GM12864 (cell line): Measurements from ENCODE around the gene GPR39.

ENCODE experiments used
- DNase-seq: peaks from one replicate; pipeline ENCODE4 v3.0.0-alpha.2; 2011; ENCODE audit warnings: low read depth
- H3K4me3 ChIP-seq: 2 replicates; pipeline ENCODE4 v1.5.1; 2011; ENCODE audit warnings: mild to moderate bottlenecking, low read depth, low read length, control low read depth
- CTCF ChIP-seq: IDR thresholded peaks from 2 replicates; pipeline ENCODE4 v1.5.1; 2011; ENCODE audit warnings: low read depth, mild to moderate bottlenecking, moderate library complexity, low read length, control low read depth, inconsistent platforms; ENCODE audit errors: missing control alignments

Gene GPR39

GRCh38 chr2:132668189-132668823, 251.7 kb downstream of the GPR39 start:
- DNase-seq: no peak
- no peak for TF ChIP-seq CTCF
- no peak overlapping the region for H3K4me3 ChIP-seq

- no peak for DNase-seq
Measured at GRCh38 chr2:132668987-132669907, 252.6 kb downstream of the GPR39 start.

GRCh38 chr2:132669908-132670495, 253.4 kb downstream of the GPR39 start, which contains the start of gene LYPD1:
LYPD1 (minus strand) TSS chr2:132670205; CDS start chr2:132669932, 273 bp downstream.
- no peak for DNase-seq
- no peak for TF ChIP-seq CTCF
- no peak within 1 kb of the TSS for H3K4me3 ChIP-seq

More at GRCh38 chr2:132668987-132669907, 252.6 kb downstream of the GPR39 start:
- H3K4me3 ChIP-seq: no peak overlapping the region
- TF ChIP-seq CTCF: no peak

- no peak overlapping the region for H3K4me3 ChIP-seq
- DNase-seq: no peak
- TF ChIP-seq CTCF: no peak
Measured at GRCh38 chr2:132670496-132671150, 254.0 kb downstream of the GPR39 start.

- no peak for TF ChIP-seq CTCF
- no peak overlapping the region for H3K4me3 ChIP-seq
- no peak for DNase-seq
Measured at GRCh38 chr2:132671151-132671835, 254.7 kb downstream of the GPR39 start.

GRCh38 chr2:132676999-132677398, 260.4 kb downstream of the GPR39 start:
- TF ChIP-seq CTCF: no peak
- H3K4me3 ChIP-seq: no peak overlapping the region
- DNase-seq: no peak
